Jurkat, Clone E6-1 (cell line): ENCODE data around the gene SLC6A19.

ENCODE experiments used
- DNase-seq: peaks from one replicate; pipeline ENCODE4 v3.0.0-alpha.2; 2011; ENCODE audit warnings: low read depth, low spot score
- H3K4me3 ChIP-seq: 2 replicates; pipeline ENCODE4 v1.5.1; 2011; ENCODE audit warnings: mild to moderate bottlenecking, low read length, control low read depth, moderate library complexity

The SLC6A19 gene

DNA sequence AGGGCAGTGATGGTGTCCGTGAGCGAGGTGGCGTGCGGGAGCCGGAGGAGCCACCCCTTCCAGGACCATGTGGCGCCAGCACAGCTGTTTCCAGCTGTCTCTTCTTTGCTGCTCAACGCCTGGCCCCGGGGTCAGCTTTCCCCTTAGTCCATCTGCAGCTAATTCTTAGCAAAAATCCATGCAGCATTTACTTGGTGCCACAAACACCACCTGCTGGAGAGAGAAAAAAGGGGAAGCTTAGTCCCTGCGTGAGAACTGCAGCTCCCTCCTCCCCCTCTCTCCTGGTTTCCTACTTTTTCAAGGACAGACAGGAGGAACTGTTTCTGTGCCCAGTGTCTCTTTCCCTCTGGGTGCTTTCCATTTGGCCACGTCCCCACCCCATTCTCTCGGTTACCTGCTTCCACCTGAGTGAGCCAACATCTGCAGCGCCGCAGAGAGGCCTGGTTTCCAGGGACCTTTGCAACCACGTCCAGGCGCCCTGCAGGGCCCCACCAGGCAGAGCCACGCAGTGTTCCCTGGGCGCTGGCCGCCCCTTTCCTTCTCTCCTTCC is 3.4 kb downstream of the SLC6A19 start:
- DNase-seq: no peak
- H3K4me3 ChIP-seq: no peak overlapping the region

DNA sequence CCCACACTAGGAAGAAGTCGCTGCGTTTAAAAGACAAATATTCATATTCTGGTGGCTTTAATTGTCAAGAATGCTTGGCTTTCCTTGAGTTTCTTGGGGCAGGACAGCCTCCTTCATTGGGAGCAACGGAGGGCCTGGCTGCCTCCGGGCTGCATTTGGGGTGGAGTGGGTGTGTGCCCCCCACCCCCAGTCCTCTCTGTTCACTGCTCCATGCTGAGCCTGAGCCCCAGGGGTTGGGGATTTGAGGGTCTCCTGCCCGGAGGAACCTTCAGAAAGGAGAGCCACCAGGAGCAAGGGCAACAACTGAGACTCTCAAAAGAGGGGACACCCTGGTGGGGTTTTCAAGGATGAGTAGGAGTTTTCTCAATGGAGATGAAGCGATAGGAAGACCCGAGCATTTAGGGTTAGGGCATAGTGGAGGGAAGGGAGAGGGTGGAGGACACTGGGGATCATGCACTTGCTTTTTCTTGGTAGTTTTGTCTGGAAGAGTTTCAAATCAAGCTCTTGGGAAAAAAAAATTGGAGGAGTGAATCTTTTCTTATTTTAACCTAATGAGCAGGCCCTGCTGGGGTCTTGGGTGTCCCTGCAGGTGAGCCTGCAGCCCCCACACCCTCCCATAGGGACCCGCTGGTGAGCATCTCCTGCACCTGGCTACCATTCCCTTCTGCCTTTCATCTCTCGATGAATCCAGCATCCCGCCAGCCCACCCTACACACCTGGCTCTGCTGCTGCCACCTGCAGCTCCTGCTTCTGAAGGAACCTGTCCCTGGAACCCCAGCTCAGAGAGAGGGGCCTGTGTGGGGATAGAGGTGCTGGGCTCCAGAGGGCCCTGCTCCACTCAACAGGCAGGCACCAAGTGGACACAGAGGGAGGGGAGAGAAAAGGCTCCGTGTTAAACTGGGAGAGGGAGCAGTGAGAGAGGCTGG is 4.1 kb downstream of the SLC6A19 start:
- no peak for DNase-seq
- no peak overlapping the region for H3K4me3 ChIP-seq

DNA sequence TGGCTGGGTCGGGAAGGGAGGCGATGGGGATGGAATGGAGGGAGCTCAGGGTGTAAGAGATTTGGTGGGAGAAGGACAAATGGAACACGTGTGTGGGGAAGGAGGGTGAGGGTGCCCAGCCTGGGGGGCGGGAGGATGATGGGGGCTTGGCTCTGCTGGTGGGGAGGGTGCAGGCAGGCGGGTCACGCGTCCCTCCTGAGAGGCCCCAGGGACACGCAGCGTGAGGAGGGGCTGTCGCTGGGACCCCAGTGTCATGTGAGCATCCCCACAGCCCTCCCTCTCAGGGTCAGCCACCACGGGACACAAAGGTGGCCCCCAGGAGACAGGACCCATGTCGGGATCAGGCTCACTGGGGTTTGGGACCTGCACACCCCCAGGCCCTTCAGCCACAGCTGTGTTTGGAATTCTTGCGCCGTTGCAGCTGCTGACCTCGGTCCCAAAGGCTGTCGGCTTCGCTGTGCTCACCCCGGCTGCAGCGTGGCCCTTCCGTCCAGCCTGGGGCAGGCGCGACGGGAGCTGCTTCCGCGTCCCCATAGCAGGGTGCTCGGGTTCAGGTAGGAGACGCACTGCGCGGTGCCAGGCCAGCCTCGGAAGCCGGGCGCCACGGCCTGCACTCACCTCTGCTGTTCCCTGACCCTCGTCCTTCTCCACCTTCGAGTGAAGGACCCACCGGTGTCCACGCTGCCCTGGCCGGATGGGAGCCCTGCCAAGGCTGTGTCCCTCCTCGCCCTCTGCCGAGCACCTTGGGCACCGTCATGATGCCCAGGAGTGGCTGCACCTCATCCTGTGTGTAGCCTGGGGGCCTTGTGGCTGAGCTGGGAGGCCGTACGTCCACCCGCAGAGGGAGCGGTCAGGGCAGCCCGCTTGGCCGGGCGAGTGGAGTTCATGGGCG is 5.4 kb downstream of the SLC6A19 start:
- no peak for DNase-seq
- H3K4me3 ChIP-seq: no peak overlapping the region

DNA sequence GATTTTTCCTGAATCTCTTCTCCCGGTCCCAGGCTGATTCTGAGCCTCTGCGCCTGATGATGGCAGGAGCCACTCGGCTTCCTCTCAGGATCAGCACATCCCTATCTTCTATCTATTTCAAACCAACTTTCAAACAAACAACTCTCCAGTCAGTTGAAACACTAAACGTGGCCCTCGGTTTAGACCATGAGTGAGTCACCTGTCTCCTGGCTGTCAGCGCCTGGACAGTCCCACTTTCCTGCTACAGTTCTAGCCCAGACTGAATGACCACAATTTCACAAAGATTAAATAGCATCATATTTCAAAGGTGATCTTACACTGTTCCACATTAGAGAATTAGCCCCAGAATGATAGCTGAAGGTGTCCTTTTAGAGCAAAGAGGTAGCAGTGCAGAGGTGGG is 6.2 kb downstream of the SLC6A19 start:
- no peak for DNase-seq

DNA sequence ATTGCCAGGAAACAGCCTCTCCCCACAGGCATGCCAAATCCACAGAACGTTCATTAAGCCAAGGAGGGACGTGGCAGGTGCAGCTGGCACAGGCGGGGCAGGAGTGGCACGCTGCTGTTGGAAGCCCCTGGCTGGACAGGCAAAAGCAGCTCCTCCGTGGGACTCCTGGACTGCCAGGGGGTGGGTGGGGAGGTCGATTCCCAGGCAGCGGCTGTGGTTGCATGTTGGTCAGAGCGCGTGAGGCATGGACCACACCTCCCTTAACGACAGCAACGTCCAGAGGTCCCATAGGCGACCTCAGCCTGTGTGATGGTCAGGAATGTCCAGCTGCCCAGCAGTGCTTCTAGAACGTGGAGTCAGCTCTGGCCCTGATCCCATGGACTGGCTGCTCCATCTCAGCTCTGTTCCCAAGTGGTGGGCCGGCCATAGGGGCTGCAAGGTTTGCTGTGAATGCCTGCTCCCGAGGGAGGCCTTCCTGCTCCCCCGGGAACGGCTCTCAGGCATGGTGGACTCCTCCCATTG is 6.9 kb downstream of the SLC6A19 start:
- DNase-seq: no peak
- H3K4me3 ChIP-seq: no peak overlapping the region

More for the DNA sequence above, 6.2 kb downstream of the SLC6A19 start:
- no peak overlapping the region for H3K4me3 ChIP-seq

DNA sequence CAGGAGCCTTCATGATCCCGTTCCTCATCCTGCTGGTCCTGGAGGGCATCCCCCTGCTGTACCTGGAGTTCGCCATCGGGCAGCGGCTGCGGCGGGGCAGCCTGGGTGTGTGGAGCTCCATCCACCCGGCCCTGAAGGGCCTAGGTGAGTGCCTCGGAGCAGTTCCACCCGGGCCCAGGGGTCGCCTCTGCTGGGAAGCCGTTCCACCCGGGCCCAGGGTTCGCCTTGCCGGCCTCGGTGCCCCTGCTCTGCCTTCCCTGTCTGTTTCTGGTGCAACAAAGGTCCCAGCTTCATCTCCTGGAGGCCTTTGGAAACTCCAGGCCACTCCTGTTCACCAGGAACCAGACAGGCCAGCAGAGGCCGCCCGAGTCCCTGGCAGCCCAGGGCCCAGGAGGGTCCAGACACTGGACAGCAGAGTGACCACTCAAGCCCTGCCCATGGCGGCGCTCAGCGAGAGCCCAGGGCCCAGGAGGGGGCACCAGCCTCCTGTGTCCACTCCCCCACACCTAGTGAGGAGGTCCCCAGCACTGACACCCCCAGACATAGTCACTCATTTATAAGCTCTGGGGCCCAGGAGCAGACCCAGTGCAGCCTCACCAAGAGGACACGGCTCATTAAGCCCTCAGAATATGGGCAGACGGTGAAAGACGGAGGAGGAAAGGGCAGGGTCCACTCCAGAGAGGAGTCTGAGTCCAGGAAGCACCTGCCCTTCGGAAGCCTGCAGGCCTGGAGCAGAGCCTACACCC is 7.5 kb downstream of the SLC6A19 start:
- no peak overlapping the region for H3K4me3 ChIP-seq
- DNase-seq: no peak

DNA sequence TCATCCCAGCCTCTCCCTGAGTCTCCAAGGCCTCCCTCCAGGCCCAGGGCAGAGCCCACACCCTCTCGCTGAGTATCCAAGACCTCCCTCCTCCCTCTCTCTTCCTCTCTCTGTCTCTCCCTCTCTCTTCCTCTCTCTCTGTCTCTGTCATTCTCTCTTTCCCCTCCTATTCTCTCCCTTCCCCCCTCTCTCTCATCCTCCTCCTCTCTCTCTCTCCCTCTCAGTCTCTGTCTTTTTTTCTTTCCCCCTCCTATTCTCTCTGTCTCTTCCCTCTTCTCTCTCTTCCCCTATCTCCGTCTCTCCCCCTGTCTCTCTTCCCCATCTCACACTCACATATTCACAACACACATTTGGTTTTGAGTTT is 8.1 kb downstream of the SLC6A19 start:
- no peak overlapping the region for H3K4me3 ChIP-seq
- no peak for DNase-seq

DNA sequence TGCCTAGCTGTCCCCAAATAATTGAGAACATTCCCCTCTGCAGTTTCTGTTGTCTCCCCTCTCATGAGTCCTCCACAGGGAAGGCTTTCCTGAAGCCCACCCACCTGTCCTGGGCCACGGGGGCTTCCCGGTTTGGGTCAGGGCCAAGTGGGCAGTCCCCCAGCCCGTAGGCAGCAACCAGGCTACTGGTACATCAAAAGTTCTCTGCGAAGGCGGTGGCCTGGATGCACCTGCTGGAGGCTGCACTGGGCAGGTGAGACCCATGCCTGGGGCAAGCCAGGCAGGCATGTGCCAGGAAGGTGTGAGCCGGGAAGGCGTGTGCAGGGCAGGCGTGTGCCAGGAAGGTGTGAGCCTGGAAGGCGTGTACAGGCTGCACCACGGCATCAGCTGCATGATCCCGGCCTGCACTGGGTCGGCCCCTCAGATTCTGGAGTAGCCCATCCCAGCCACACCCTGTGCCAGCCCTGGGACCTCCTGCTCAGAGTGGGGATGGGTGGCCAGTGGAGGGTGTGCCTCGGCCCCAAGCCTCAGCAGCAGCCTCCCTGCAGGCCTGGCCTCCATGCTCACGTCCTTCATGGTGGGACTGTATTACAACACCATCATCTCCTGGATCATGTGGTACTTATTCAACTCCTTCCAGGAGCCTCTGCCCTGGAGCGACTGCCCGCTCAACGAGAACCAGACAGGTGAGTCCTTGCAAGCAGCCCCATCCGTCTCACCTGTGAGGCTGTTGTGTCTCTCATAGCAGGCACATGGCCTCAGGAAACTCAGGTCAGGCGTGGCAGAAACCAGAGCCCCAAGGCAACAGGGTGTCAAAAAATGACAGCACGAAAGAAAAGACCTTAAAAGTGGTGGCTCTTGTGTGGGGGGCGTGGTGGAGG is 8.7 kb downstream of the SLC6A19 start:
- DNase-seq: no peak

DNA sequence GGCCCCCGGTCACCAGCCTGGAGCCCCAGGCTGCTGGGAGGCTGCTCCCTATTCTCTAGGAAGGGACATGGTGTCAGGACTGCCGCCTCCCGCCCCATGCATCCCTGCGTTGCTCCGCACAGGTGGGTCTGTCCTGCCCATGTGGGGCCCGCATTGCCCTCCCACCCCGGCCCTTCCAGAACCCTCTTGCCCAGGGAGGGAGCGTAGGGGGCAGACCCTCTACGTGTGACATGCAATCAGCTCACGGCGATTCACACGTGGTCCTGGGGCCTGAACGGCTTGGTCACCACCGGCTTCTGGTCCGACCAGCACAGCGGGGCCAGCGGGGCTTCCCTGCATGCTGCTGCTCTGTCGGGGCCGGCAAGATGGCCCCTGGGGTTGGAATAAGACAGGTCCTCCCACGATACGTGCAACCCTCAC is 9.4 kb downstream of the SLC6A19 start:
- H3K4me3 ChIP-seq: no peak overlapping the region
- no peak for DNase-seq

More for the DNA sequence above, 8.7 kb downstream of the SLC6A19 start:
- H3K4me3 ChIP-seq: no peak overlapping the region

DNA sequence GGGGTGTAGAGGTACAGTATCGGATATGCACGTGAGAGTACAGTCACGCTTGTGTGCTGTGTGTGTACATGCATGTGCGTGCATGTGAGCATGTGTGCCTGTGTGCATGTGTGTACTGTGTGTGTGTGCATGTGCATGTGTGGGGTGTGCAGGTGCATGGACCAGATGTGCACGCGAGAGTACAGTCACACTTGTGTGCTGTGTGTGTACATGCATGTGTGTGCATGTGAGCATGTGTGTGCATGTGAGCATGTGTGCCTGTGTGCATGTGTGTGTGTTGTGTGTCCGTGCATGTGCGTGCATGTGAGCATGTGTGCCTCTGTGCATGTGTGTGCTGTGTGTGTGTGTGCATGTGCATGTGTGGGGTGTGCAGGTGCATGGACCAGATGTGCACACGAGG is 10.3 kb downstream of the SLC6A19 start:
- H3K4me3 ChIP-seq: no peak overlapping the region
- DNase-seq: no peak

DNA sequence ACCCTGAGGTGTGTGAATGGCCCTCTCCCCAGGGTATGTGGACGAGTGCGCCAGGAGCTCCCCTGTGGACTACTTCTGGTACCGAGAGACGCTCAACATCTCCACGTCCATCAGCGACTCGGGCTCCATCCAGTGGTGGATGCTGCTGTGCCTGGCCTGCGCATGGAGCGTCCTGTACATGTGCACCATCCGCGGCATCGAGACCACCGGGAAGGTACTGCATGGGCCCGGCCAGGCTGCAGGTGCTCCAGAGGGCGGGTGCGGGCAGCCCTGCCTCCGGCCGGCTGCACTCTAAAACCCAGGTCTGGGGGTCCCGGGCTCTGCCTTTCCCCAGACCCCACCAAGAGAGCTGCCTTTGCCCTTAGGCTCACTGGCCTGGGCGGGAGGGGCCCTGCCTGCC is 10.9 kb downstream of the SLC6A19 start:
- no peak for DNase-seq
- no peak overlapping the region for H3K4me3 ChIP-seq

DNA sequence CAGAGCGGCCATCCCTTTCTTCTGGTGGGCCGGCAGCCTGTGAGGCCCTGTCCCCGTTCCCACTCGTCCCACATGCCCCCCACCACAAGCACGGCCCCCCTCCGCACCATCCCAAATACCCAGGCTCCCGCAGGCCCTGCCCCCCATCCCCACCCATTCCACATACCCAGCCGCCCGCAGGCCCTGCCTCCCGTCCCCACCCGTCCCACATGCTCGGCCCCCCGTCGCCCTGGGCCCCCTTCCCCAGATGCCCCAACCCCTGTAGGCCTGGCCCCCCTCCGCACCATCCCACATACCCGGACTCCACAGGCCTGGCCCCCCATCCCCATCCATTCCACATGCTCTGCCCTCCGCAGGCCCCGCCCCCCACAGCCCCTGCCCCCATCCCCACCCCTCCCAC is 11.5 kb downstream of the SLC6A19 start:
- no peak for DNase-seq
- H3K4me3 ChIP-seq: no peak overlapping the region

DNA sequence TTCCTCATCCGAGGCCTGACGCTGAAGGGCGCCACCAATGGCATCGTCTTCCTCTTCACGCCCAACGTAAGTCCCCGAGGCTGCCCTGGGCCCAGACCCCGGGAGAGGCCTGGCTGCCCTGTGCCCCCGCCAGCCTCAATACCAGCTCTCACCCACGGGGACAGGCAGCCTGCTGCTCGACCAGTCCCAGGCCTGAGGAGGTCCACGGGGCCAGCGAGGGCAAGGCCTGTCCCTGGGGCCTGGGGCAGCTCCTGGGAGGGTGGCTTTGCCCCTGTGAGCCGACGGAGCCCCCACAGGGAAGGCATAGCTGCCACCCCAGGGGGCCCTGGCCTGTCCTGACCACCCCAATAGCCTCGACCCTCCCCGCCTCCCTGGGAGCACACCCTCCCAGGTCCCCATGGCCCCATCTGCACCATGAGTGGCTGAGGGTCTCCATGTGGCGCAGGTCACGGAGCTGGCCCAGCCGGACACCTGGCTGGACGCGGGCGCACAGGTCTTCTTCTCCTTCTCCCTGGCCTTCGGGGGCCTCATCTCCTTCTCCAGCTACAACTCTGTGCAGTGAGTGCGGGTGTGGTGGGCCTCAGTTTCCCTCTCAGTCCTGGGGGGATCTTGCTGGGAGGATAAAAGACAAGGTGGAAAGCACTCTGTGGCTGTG is 12.2 kb downstream of the SLC6A19 start:
- no peak overlapping the region for H3K4me3 ChIP-seq
- DNase-seq: no peak

DNA sequence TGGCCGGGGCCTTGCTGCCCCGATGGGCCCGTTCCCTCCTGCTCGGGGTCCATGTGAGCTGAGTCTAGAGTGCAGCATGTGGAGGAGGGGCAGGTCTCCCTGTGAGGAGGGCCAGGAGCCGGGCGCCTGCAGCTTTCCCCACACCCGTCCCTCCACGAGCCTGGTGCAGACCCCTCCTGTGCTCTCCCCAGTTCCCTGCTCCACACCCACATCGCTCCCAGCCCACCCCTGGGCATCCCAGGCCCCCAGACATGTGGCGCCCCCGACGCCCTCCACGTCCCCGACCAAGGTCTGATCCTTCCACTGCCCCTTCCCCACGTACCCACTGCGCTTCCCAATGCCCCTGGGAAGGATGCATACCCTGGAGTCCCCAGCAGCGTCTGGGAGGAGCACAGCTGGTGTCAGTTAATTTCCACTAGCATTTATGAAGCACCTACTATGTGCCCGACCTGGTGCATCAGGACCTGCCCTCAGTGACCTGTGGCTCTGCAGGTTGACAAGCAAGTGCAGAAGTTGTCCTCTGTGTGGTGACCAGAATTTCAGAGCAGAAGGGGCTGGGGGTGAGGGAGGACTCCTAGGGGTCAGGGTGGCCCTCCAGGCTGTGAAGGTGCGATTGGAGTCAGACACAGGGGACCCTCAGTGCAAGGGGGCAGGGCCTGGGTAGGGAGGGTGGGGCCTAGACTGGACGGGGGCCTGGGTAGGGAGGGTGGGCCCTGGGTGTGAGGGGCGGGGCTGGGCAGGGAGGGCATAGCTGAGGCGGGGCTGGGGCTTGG is 13.0 kb downstream of the SLC6A19 start:
- no peak for DNase-seq
- H3K4me3 ChIP-seq: no peak overlapping the region

DNA sequence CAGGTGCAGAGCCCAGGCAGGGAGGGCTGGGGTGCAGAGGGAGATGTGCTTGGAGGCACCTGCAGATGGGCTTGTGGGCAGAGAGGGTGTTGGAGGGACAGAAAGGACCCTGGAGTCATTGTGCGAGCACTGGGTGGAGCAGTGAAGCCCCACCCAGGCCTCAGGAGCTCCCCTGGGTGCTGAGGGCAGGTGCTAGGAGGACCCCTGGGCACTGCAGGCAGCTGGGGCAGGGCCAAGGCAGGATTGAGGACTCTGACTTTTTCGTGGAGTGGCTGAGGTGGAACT is 13.5 kb downstream of the SLC6A19 start:
- DNase-seq: no peak
- H3K4me3 ChIP-seq: no peak overlapping the region

DNA sequence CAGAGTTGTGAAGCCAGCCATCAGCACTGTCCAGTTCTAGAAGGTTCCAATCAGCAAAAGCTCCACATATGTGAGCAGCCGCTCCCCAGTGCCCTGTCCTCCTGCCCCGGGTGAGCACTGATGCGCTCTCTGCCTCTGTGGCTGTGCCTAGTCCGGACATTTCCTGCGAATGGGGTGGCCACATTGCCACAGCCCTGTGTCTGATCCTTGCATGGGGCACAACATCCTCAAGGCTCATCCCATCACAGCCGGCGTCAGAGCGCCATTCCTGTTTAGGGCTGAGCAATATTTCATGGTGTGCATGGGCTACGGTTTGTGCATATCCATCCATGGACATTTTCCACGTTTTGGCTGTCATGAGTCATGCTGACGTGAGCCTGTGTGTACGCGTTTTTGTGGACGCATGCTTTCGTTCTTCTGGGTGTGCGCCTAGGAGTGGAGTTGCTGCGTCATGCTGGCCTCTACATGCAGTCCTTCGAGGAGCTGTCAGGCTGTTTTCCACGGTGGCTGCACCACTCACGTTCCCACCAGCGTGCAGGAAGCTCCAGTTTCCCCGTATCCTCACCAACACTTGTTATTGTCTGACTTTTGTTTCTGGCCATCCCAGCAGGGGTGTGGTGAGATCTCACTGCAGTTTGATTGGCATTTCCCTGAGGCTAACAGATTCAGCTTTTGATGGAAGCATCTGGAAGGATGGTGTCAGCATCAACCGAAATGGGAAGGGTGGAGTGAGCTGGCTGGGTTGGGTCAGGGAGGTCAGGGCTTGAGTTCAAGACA is 14.1 kb downstream of the SLC6A19 start:
- DNase-seq: no peak
- H3K4me3 ChIP-seq: no peak overlapping the region
